SK-N-SH (cell line): ENCODE measurements around the gene TCF12. TPM values are rescaled to one million over a fixed set of nuclear protein-coding genes. Genes with fewer than 3 reads are reported as not detected.

Source experiments
- CTCF ChIA-PET: fragments of 300-600, 350-600 bp; formaldehyde crosslinking; extraction: SDS; loops from one replicate; lab custom pipeline; 2021; lab: Yijun Ruan, JAX
- POLR2A ChIA-PET: fragments of 350-600 bp; sonication (Branson Sonifier 250); formaldehyde crosslinking; extraction: SDS; loops from one replicate; lab custom pipeline; 2020; ENCODE audit warnings: antibody characterized with exemption, inconsistent platforms; lab: Yijun Ruan, JAX
- DNase-seq: peaks from one replicate; pipeline ENCODE4 v3.0.0; 2012
- H2AFZ ChIP-seq: fragments of 200-600 bp; sonication (generic); 2 replicates; pipeline ENCODE4 v1.8.1; 2016; ENCODE audit warnings: antibody characterized with exemption, mild to moderate bottlenecking, low read depth
- H3F3A ChIP-seq: fragments of 200-600 bp; sonication (generic); replicated peaks from 2 replicates; pipeline ENCODE3; 2016; ENCODE audit warnings: antibody characterized with exemption, mild to moderate bottlenecking; ENCODE audit not compliant: insufficient read depth
- H3K27ac ChIP-seq, 2 experiments: fragments of 200-500 bp in 1 of 2; fragments of 200-600 bp in 1 of 2; sonication (Bioruptor generic) in 1 of 2; sonication (generic), shearing (Covaris generic) in 1 of 2; 2 replicates each; pipeline versions ENCODE4 v1.5.1 to v1.6.1; 2014 to 2016; ENCODE audit warnings: low read depth in 2 of 2, inconsistent platforms in 1 of 2, low read length in 1 of 2, mild to moderate bottlenecking in 1 of 2, mixed read lengths in 1 of 2
- H3K27me3 ChIP-seq: fragments of 200-600 bp; sonication (generic), shearing (Covaris generic); 2 replicates; pipeline ENCODE4 v1.6.1; 2016; ENCODE audit warnings: mixed run types; ENCODE audit not compliant: insufficient read depth
- H3K36me3 ChIP-seq, 2 experiments: fragments of 200-500 bp in 1 of 2; fragments of 200-600 bp in 1 of 2; sonication (Bioruptor generic) in 1 of 2; sonication (generic) in 1 of 2; replicated peaks in 1 of 2; 2 replicates each; pipeline versions ENCODE3 to v1.5.1; 2014 to 2016; ENCODE audit warnings: low read length in 1 of 2, mild to moderate bottlenecking in 1 of 2; ENCODE audit not compliant: insufficient read depth in 2 of 2, control insufficient read depth in 1 of 2
- H3K4me1 ChIP-seq, 2 experiments: fragments of 200-500 bp in 1 of 2; fragments of 200-600 bp in 1 of 2; sonication (Bioruptor generic) in 1 of 2; sonication (generic), shearing (Covaris generic) in 1 of 2; 2 replicates each; pipeline versions ENCODE4 v1.5.1 to v1.6.1; 2014 to 2016; ENCODE audit warnings: low read depth in 1 of 2, low read length in 1 of 2, mixed run types in 1 of 2; ENCODE audit not compliant: insufficient read depth in 2 of 2, control insufficient read depth in 1 of 2
- H3K4me2 ChIP-seq: fragments of 200-600 bp; sonication (generic), shearing (Covaris generic); 2 replicates; pipeline ENCODE4 v1.6.1; 2017; ENCODE audit warnings: mixed run types
- H3K4me3 ChIP-seq, 2 experiments: fragments of 200-500 bp in 1 of 2; fragments of 200-600 bp in 1 of 2; sonication (Bioruptor generic) in 1 of 2; sonication (generic), shearing (Covaris generic) in 1 of 2; 2 replicates each; pipeline versions ENCODE4 v1.5.1 to v1.8.1; 2014 to 2016; ENCODE audit warnings: low read depth in 2 of 2, inconsistent platforms in 1 of 2, low read length in 1 of 2, mild to moderate bottlenecking in 1 of 2, mixed read lengths in 1 of 2, moderate library complexity in 1 of 2
- H3K79me2 ChIP-seq: fragments of 200-600 bp; sonication (generic); 2 replicates; pipeline ENCODE4 v1.8.1; 2017; ENCODE audit warnings: mild to moderate bottlenecking; ENCODE audit not compliant: insufficient read depth
- H3K9ac ChIP-seq: fragments of 200-600 bp; sonication (generic); 2 replicates; pipeline ENCODE4 v1.6.1; 2017; ENCODE audit warnings: mixed run types
- H3K9me2 ChIP-seq: fragments of 200-600 bp; sonication (generic); 2 replicates; pipeline ENCODE4 v1.6.1; 2017; ENCODE audit warnings: mixed run types
- H3K9me3 ChIP-seq: fragments of 200-600 bp; sonication (generic); 2 replicates; pipeline ENCODE4 v1.6.1; 2017; ENCODE audit warnings: mixed run types, mild to moderate bottlenecking, moderate library complexity
- H4K20me1 ChIP-seq: fragments of 200-600 bp; sonication (generic); 2 replicates; pipeline ENCODE4 v1.6.1; 2017; ENCODE audit warnings: mild to moderate bottlenecking, mixed run types; ENCODE audit not compliant: insufficient read depth
- CTCF ChIP-seq: fragments of 200-600 bp; sonication (generic); IDR thresholded peaks from 2 replicates; pipeline ENCODE4 v1.6.1; 2017; ENCODE audit warnings: antibody characterized with exemption, mild to moderate bottlenecking, moderate library complexity
- EP300 ChIP-seq, 2 experiments: IDR thresholded peaks; 2 replicates each; pipeline versions ENCODE4 v1.4.0 to v1.6.1; 2012; ENCODE audit warnings: borderline replicate concordance in 1 of 2, low read depth in 1 of 2, low read length in 1 of 2
- EZH2phosphoT487 ChIP-seq: fragments of 200-600 bp; sonication (generic); IDR thresholded peaks from 2 replicates; pipeline ENCODE4 v1.6.1; 2017; ENCODE audit warnings: low read depth, mixed run types, mild to moderate bottlenecking, antibody characterized with exemption, moderate library complexity, borderline replicate concordance
- GATA2 ChIP-seq: sonication (generic); formaldehyde crosslinking; IDR thresholded peaks from 2 replicates; pipeline ENCODE4 v1.5.0; 2020; ENCODE audit warnings: mild to moderate bottlenecking, missing genetic modification reagents
- MXI1 ChIP-seq: IDR thresholded peaks from 2 replicates; pipeline ENCODE4 v1.6.1; 2012; ENCODE audit warnings: mild to moderate bottlenecking, low read depth, low read length, improper control_type of control experiment
- NRF1 ChIP-seq: IDR thresholded peaks from 2 replicates; pipeline ENCODE4 v1.6.1; 2012; ENCODE audit warnings: low read depth, mild to moderate bottlenecking, low read length
- PBX3 ChIP-seq: IDR thresholded peaks from 2 replicates; pipeline ENCODE4; 2012
- RCOR1 ChIP-seq: fragments of 150-350 bp; IDR thresholded peaks from 2 replicates; pipeline ENCODE4 v1.6.1; 2017; ENCODE audit warnings: antibody characterized with exemption, low read length
- REST ChIP-seq: IDR thresholded peaks from 2 replicates; pipeline ENCODE4 v1.6.1; 2012; ENCODE audit warnings: mild to moderate bottlenecking, low read depth, low read length, moderate library complexity
- SMC3 ChIP-seq: IDR thresholded peaks from 2 replicates; pipeline ENCODE4 v1.6.1; 2012; ENCODE audit warnings: low read depth, low read length, improper control_type of control experiment
- TCF12 ChIP-seq: IDR thresholded peaks from 2 replicates; pipeline ENCODE4 v1.4.0; 2012
- USF1 ChIP-seq: IDR thresholded peaks from 2 replicates; pipeline ENCODE4 v1.4.0; 2012; ENCODE audit warnings: low read depth, borderline replicate concordance
- USF2 ChIP-seq: fragments of 150-350 bp; IDR thresholded peaks from 2 replicates; pipeline ENCODE4 v1.6.1; 2017; ENCODE audit warnings: antibody characterized with exemption, low read length, low read depth, borderline replicate concordance
- ZBTB33 ChIP-seq: IDR thresholded peaks from 2 replicates; pipeline ENCODE4 v1.4.0; 2012; ENCODE audit warnings: low read depth, borderline replicate concordance
- WGBS: methylation state at CpG from one replicate; pipeline ENCODE4 v1.1.6; 2017; ENCODE audit warnings: low lambda C conversion rate; 5-methylcytosine and 5-hydroxymethylcytosine counted together
- polyA plus RNA-seq, 3 experiments: library from polyadenylated mRNA; depleted of rRNA; stranded (reverse); fragments of >200 nt; gene quantifications; 2 replicates each; pipeline ENCODE4 v1.2.3, GENCODE V29; 2012

TCF12 gene
- polyA plus RNA-seq, 1 of the 3 experiments (the other 2 are of a cell fraction): 49.6 TPM

- DNase-seq: no peak
- H3K27ac ChIP-seq: no peak overlapping the region
- no peak overlapping the region for H3K9ac ChIP-seq
- no peaks in the 10 kb centered on the region for H3K27me3 ChIP-seq
- ChIA-PET CTCF (interaction anchor here (1.0 to 6.0 kb wide), 6 partner anchors 8 to 812 kb away, joined by 3 to 141 read pairs (median 24); no protein-coding TSS in a partner anchor), POLR2A (no interaction called here)
- H4K20me1 ChIP-seq: no peaks in the 10 kb centered on the region
- no peaks in the 10 kb centered on the region for H3F3A ChIP-seq
- H3K79me2 ChIP-seq: no peaks in the 10 kb centered on the region
- no peaks in the 10 kb centered on the region for H3K36me3 ChIP-seq
- TF ChIP-seq REST (no peak), MXI1 (no peak), USF2 (no peak), USF1 (no peak), NRF1 (no peak), TCF12 (no peak)
- H3K9me3 ChIP-seq: no peaks in the 10 kb centered on the region
- H2AFZ ChIP-seq: no peak overlapping the region
- WGBS: 97% methylated on average over 3 of the region's 4 CpGs
- no peak overlapping the region for H3K4me2 ChIP-seq
- H3K4me3 ChIP-seq: no peak overlapping the region
- H3K9me2 ChIP-seq: no peaks in the 10 kb centered on the region
- peaks cover 0 to 2% of the 10 kb centered on the region in 2 experiments; a peak in 2 of 4 replicates for H3K4me1 ChIP-seq
These were observed 386.6 kb downstream of the TCF12 start for GRCh38 chr15:57305009-57305408.

GRCh38 chr15:57306161-57306943 lies 387.9 kb downstream of the TCF12 start:
- H3K9ac ChIP-seq: peak overlapping the region; percentile 52
- peaks cover 0 to 2% of the 10 kb centered on the region in 2 experiments; a peak in 2 of 4 replicates for H3K4me1 ChIP-seq
- DNase-seq: peak; percentile 95
- no peaks in the 10 kb centered on the region for H3K9me3 ChIP-seq
- no peaks in the 10 kb centered on the region for H4K20me1 ChIP-seq
- H3F3A ChIP-seq: no peaks in the 10 kb centered on the region
- WGBS: 19% methylated on average over 36 of the region's 45 CpGs
- H3K9me2 ChIP-seq: no peaks in the 10 kb centered on the region
- H3K27ac ChIP-seq: no peak overlapping the region
- no peaks in the 10 kb centered on the region for H3K36me3 ChIP-seq
- POLR2A ChIA-PET: interaction anchor here (1.0 kb wide), 1 partner anchor 388 kb away, joined by 3 read pairs; the partner anchor contains the start of gene TCF12
- CTCF ChIA-PET: interaction anchor here (0.6 to 6.0 kb wide), 71 partner anchors 9 to 817 kb away, joined by 3 to 141 read pairs (median 5); no protein-coding TSS in a partner anchor
- H3K79me2 ChIP-seq: no peaks in the 10 kb centered on the region
- peak overlapping the region; percentile 97 for H2AFZ ChIP-seq
- H3K4me2 ChIP-seq: peak overlapping the region; percentile 72
- H3K4me3 ChIP-seq: peak overlapping the region; percentile 44 to 54
- no peaks in the 10 kb centered on the region for H3K27me3 ChIP-seq
- TF ChIP-seq PBX3: no peak
- no peak for TF ChIP-seq GATA2 (CRISPR knock-in tag)
- peak; percentile 85 for TF ChIP-seq CTCF
- peak; percentile 85 for TF ChIP-seq SMC3
- no peak for TF ChIP-seq TCF12
- no peak for TF ChIP-seq RCOR1
- TF ChIP-seq MXI1: peak; percentile 70
- TF ChIP-seq ZBTB33: no peak
- no peak for TF ChIP-seq EP300 (IDR thresholded peaks at IDR 0.05; ENCODE audit: borderline replicate concordance in 1 of 2, low read depth in 1 of 2, low read length in 1 of 2)
- no peak for TF ChIP-seq EZH2phosphoT487
